Brain microvascular endothelial cell (primary cell): ENCODE data around the gene UBE2E2.

Experiments used
- DNase-seq: peaks from one replicate; pipeline ENCODE4 v3.0.0-alpha.2; 2020
- H3K27ac ChIP-seq: fragments of 250-450 bp; sonication (Bioruptor Pico); 2 replicates; pipeline ENCODE4 v1.5.1; 2020; ENCODE audit warnings: mild to moderate bottlenecking, moderate library complexity
- H3K27me3 ChIP-seq: fragments of 250-450 bp; sonication (Bioruptor Pico); replicated peaks from 2 replicates; pipeline ENCODE4 v1.5.1; 2020; ENCODE audit warnings: mild to moderate bottlenecking
- H3K36me3 ChIP-seq: fragments of 250-450 bp; sonication (Bioruptor Pico); replicated peaks from 2 replicates; pipeline ENCODE4 v1.5.1; 2020; ENCODE audit warnings: mild to moderate bottlenecking
- H3K4me3 ChIP-seq: 2 replicates; pipeline ENCODE4 v1.5.1; 2011; ENCODE audit warnings: low read depth, mild to moderate bottlenecking, control low read depth, low read length, moderate library complexity
- CTCF ChIP-seq: IDR thresholded peaks from 2 replicates; pipeline ENCODE4 v1.5.1; 2011; ENCODE audit warnings: low read depth, mild to moderate bottlenecking, moderate library complexity, low read length, control low read depth, inconsistent platforms; ENCODE audit errors: missing control alignments
- in situ Hi-C: cut with HindIII; loops from 2 replicates; pipeline ENCODE4 v1.10.0; 2017; ENCODE audit warnings: low sequenced_read_pairs, low pct_ligation_motif_present

The UBE2E2 gene

GRCh38 chr3:23270423-23270822, 67.3 kb downstream of the UBE2E2 start:
- Histone ChIP-seq H3K4me3 (no peak overlapping the region), H3K27ac (no peak overlapping the region), H3K27me3 (no peaks in the 10 kb centered on the region), H3K36me3 (no peaks in the 10 kb centered on the region)
- DNase-seq: no peak
- in situ Hi-C loops: no loop called here
- TF ChIP-seq CTCF: no peak

- H3K27ac ChIP-seq: no peak overlapping the region
- no peaks in the 10 kb centered on the region for H3K27me3 ChIP-seq
- in situ Hi-C loops: no loop called here
- no peak overlapping the region for H3K4me3 ChIP-seq
- DNase-seq: no peak
- no peaks in the 10 kb centered on the region for H3K36me3 ChIP-seq
- TF ChIP-seq CTCF: no peak
These were observed 69.0 kb downstream of the UBE2E2 start for GRCh38 chr3:23271876-23272741.

DNA sequence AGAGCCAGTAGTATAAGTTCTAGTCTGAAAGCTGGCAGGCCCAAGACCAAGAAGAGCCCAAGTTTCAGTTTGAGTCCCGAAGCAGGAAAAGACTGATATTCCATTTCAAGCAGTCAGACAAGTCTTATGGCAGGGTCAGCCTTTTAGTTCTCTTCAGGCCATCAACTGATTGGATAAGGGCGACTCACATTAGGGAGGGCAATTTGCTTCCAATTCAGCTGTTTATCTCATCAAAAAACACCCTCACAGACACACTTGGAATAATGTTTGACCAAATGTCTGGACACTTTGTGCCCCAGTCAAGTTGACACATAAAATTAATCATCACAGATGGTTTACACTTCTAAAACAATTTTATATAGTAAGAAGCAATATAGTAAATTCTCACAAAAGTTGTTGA, 69.7 kb downstream of the UBE2E2 start:
- H3K27me3 ChIP-seq: no peaks in the 10 kb centered on the region
- no peak for DNase-seq
- TF ChIP-seq CTCF: no peak
- no peak overlapping the region for H3K27ac ChIP-seq
- in situ Hi-C loops: no loop called here
- H3K36me3 ChIP-seq: no peaks in the 10 kb centered on the region
- no peak overlapping the region for H3K4me3 ChIP-seq

GRCh38 chr3:23275061-23275460, 71.9 kb downstream of the UBE2E2 start:
- no peak overlapping the region for H3K4me3 ChIP-seq
- no peak overlapping the region for H3K27ac ChIP-seq
- no peaks in the 10 kb centered on the region for H3K36me3 ChIP-seq
- in situ Hi-C loops: no loop called here
- no peaks in the 10 kb centered on the region for H3K27me3 ChIP-seq
- no peak for TF ChIP-seq CTCF
- DNase-seq: no peak

- no peak for DNase-seq
- TF ChIP-seq CTCF: no peak
- H3K4me3 ChIP-seq: no peak overlapping the region
- H3K27me3 ChIP-seq: no peaks in the 10 kb centered on the region
- in situ Hi-C loops: no loop called here
- H3K36me3 ChIP-seq: no peaks in the 10 kb centered on the region
- no peak overlapping the region for H3K27ac ChIP-seq
These were observed 72.7 kb downstream of the UBE2E2 start for GRCh38 chr3:23275814-23276213.
